ENCODE measurements around the gene IZUMO1. TPM values are rescaled to one million over a fixed set of nuclear protein-coding genes. Genes with fewer than 3 reads are reported as not detected.
"Not testable (repeated sequence)": the region's sequence is repeated elsewhere in the genome, so short reads cannot be mapped to it uniquely, and the experiment has no call there.

IZUMO1 gene
- total and polyA plus RNA-seq, 10 donors, result 0.26 to 5.3 (median 1.0) TPM; not detected in 1

DNA sequence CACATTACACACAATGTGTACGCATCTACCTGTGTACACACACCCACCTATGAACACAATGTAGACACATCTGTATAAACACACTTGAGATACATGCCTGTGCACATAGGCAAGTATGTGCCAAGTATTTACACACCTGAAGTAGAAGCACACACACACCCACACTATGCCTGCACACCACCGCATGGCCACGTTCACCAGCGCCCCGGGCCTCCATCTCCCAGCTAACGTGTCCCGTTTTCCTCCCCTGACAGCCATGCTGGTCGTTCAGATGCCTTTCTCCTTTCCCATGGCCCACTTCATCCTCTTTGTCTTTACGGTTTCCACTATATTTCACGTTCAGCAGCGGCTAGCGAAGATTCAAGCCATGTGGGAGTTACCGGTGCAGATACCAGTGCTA, 44.0 kb downstream of the IZUMO1 start:
- intact Hi-C loops (cut with DNase I; ENCODE audit: low total_unique reads), result no loop called here
- 90 to 96% (median 94%) methylated on average over 13 of the region's 13 CpGs for WGBS, 5 donors

DNA sequence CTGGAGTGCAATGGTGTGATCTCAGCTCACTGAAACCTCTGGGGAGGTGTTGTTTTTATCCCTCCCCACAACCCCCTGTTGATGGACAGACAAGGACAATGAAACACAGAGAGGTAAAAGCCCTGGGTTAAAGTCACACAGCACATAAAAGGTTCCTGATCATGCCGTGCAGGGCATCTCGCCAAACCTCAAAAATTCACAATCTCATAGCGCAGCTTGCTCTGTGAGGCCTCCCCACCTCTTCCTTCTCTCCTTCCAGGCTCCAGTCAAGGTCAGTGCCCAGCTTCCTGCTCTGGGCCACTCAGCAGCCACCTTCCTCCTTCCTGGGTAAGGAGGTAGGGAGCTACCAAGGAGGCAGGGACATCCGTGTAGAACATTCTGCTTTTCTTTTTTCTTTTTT, 48.7 kb downstream of the IZUMO1 start:
- intact Hi-C loops (cut with DNase I; ENCODE audit: low total_unique reads), result no loop called here
- Histone ChIP-seq H3K27me3 (replicated peaks in 1 of 7) (peaks cover 0 to 30% (median 9%) of the 10 kb centered on the region in 7 donors), H3K36me3 (peaks cover 0 to 17% (median 0%) of the 10 kb centered on the region in 6 donors), H3K27ac (peak overlapping the region in 7 of 8 donors; percentile 23 to 76 (median 57)), H3K9me3 (no peaks in the 10 kb centered on the region), H3K4me3 (no peak overlapping the region), H3K4me1 (peaks cover 7 to 32% (median 20%) of the 10 kb centered on the region in 6 donors)
- TF ChIP-seq, protein P1, sequence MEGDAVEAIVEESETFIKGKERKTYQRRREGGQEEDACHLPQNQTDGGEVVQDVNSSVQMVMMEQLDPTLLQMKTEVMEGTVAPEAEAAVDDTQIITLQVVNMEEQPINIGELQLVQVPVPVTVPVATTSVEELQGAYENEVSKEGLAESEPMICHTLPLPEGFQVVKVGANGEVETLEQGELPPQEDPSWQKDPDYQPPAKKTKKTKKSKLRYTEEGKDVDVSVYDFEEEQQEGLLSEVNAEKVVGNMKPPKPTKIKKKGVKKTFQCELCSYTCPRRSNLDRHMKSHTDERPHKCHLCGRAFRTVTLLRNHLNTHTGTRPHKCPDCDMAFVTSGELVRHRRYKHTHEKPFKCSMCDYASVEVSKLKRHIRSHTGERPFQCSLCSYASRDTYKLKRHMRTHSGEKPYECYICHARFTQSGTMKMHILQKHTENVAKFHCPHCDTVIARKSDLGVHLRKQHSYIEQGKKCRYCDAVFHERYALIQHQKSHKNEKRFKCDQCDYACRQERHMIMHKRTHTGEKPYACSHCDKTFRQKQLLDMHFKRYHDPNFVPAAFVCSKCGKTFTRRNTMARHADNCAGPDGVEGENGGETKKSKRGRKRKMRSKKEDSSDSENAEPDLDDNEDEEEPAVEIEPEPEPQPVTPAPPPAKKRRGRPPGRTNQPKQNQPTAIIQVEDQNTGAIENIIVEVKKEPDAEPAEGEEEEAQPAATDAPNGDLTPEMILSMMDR (IDR thresholded peaks at IDR 0.05 in 8 of 11, conservative IDR thresholded peaks at IDR 0.05 in 3 of 11), result no peak
- TF ChIP-seq POLR2A (IDR thresholded peaks at IDR 0.05) (no peak), POLR2AphosphoS5 (IDR thresholded peaks at IDR 0.05) (peak in 2 of 3 donors; percentile 60 to 73)
- WGBS, 5 donors, result 27 to 49% (median 37%) methylated on average over 4 of the region's 4 CpGs
- no peak for DNase-seq

More for the DNA sequence above, 44.0 kb downstream of the IZUMO1 start:
- no peak for DNase-seq
- Histone ChIP-seq H3K36me3 (peaks cover 0 to 33% (median 0%) of the 10 kb centered on the region in 6 donors), H3K27me3 (replicated peaks in 1 of 7) (peaks cover 0 to 5% (median 0%) of the 10 kb centered on the region in 7 donors), H3K27ac (no peak overlapping the region), H3K4me1 (peaks cover 0 to 9% (median 0%) of the 10 kb centered on the region in 6 donors), H3K4me3 (no peak overlapping the region), H3K9me3 (no peaks in the 10 kb centered on the region)
- no peak for TF ChIP-seq POLR2AphosphoS5 (IDR thresholded peaks at IDR 0.05)
- TF ChIP-seq POLR2A (IDR thresholded peaks at IDR 0.05), result no peak
- TF ChIP-seq, protein P1 (IDR thresholded peaks at IDR 0.05 in 8 of 11, conservative IDR thresholded peaks at IDR 0.05 in 3 of 11), result no peak

DNA sequence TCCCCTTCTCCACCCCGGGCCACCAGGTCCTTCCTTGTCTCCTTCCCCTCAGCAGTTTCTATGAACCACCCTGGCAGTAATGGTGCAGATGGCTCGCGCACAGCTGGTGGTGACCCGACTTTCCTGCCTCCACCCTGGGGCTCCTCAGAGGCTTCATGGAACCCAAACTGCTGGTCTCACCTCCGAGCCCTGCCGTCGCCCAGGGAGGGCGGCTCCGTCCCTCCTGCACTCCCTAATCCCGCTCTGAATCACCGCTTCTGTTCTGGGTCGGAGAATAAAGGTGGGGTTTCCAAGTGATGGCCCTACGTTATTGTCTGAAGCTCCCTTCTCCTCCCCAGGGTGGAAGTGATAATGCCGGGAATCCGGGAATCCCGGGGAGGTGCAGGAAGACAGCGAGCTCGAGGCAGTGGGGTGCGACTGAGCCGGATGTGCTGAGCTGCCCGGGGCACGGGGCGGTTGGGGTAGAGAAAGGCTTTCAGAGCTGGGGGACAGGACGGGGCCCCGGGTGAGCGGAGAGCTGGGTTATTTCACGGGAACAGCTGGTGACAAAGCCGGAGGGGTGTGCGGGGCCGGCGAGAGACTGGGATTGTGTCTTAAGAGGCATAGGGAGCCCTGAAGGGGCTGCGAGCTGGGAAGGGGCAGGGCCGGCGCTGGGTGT, 50.2 kb downstream of the IZUMO1 start:
- H3K4me3 ChIP-seq, result peak overlapping the region in 7 of 8 donors; percentile 8 to 56 (median 23)
- peaks cover 0 to 30% (median 9%) of the 10 kb centered on the region in 7 donors for H3K27me3 ChIP-seq (replicated peaks in 1 of 7)
- intact Hi-C loops (cut with DNase I; ENCODE audit: low total_unique reads), result no loop called here
- peaks cover 7 to 32% (median 20%) of the 10 kb centered on the region in 6 donors for H3K4me1 ChIP-seq
- 3 to 5% (median 4%) methylated on average over 33 to 34 of the region's 34 CpGs for WGBS, 5 donors
- no peaks in the 10 kb centered on the region for H3K9me3 ChIP-seq
- TF ChIP-seq POLR2AphosphoS5 (IDR thresholded peaks at IDR 0.05), result peak in 2 of 3 donors; percentile 63 to 65
- TF ChIP-seq, protein P1 (IDR thresholded peaks at IDR 0.05 in 8 of 11, conservative IDR thresholded peaks at IDR 0.05 in 3 of 11), result no peak
- H3K27ac ChIP-seq, result peak overlapping the region in 6 of 8 donors; percentile 43 to 76 (median 66)
- no peak for DNase-seq
- peaks cover 0 to 3% (median 0%) of the 10 kb centered on the region in 6 donors for H3K36me3 ChIP-seq

DNA sequence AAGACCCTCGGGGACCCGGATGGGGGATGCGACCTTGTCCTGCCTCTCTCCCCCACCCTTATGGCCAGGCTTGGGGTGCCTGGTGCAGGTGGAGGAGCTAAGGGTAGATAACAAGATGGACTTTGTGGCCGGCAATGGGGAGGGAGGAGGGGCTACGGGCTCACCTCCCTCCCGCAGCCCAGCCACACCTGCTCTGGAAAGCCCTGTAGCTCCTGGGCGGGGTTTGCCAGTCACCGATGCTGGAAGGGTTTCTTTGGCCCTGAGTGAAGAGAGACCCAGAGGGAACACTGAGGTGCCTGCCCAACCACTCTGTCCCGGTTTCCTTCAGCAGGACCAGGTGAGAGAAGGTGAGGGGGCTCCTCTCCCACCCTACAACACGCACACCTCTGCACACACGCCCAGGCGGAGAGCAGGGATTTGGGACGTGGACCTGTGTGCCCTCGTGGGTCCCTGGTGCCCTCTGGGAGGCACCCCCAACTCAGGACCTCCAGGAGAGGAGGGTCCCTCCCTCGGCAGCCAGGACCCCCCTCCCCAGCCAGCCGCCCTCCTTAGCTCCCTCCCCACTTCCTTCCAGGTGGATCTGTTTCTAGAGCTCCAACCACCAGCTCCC, 50.9 kb downstream of the IZUMO1 start, which contains the start of gene FUT2:
TSS of gene FUT2 (plus strand) at position 229 of the 610 bp plus-strand sequence. CDS start 6,986 bp downstream, outside the sequence.
- Histone ChIP-seq H3K36me3 (no peaks in the 10 kb centered on the region), H3K4me1 (peaks cover 7 to 32% (median 20%) of the 10 kb centered on the region in 6 donors), H3K27me3 (replicated peaks in 1 of 7) (peaks cover 0 to 30% (median 9%) of the 10 kb centered on the region in 7 donors), H3K9me3 (no peaks in the 10 kb centered on the region), H3K27ac (peak within 1 kb of the TSS in 6 of 8 donors; percentile 43 to 76 (median 66)), H3K4me3 (peak within 1 kb of the TSS in 7 of 8 donors; percentile 8 to 56 (median 23))
- TF ChIP-seq POLR2A (IDR thresholded peaks at IDR 0.05) (no peak), POLR2AphosphoS5 (IDR thresholded peaks at IDR 0.05) (no peak)
- DNase-seq, result no peak
- 41 to 51% (median 42%) methylated on average over 6 to 16 of the region's 16 CpGs for WGBS, 5 donors
- intact Hi-C loops (cut with DNase I; ENCODE audit: low total_unique reads), result no loop called here

DNA sequence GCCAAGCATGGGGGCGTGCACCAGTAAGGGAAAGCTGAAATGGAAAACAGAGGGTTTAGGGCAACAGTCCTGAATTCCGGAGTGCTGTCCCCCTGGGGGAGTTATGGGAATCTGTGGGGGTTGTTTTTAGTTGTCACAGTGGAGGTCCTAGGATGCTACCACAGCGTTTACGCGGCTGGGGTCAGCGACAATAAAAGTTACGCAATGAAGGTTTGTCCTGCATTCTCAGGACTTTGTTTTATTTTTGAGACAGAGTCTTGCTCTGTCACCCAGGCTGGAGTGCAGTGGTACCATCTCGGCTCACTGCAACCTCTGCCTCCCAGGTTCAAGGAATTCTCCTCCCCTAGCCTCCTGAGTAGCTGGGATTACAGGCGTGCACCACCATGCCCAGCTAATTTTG, 53.1 kb downstream of the IZUMO1 start:
- H3K36me3 ChIP-seq; DNase-seq; H3K9me3 ChIP-seq; H3K27ac ChIP-seq; H3K4me3 ChIP-seq; intact Hi-C loops (cut with DNase I; ENCODE audit: low total_unique reads): not testable (repeated sequence)
- Histone ChIP-seq H3K4me1 (peaks cover 7 to 32% (median 20%) of the 10 kb centered on the region in 6 donors), H3K27me3 (replicated peaks in 1 of 7) (peaks cover 0 to 30% (median 9%) of the 10 kb centered on the region in 7 donors)
- 83 to 95% (median 89%) methylated on average over 9 of the region's 9 CpGs for WGBS, 5 donors
